ENCODE data around the gene SH3BGRL3. TPM values are rescaled to one million over a fixed set of nuclear protein-coding genes. Genes with fewer than 3 reads are reported as not detected.

SH3BGRL3 gene
- total and polyA plus RNA-seq, 2 of the 13 experiments (the other 11 are each of a cell fraction or from before 2014, with no cell fraction given): 11.4 to 12.2 TPM

- Histone ChIP-seq H3K4me1 (ENCODE audit: insufficient read depth, low read length) (peaks cover 39% of the 10 kb centered on the region), H3K27me3 (ENCODE audit: control insufficient read depth in 1 of 2, insufficient read depth in 2 of 2, low read length in 2 of 2) (no peaks in the 10 kb centered on the region), H3K27ac (ENCODE audit: extremely low read length, insufficient read depth, low read length) (no peak overlapping the region), H4K20me1 (ENCODE audit: insufficient read depth, low read length) (no peaks in the 10 kb centered on the region), H3K36me3 (replicated peaks in 1 of 2; ENCODE audit: control insufficient read depth in 1 of 2, insufficient read depth in 2 of 2, low read length in 2 of 2) (peaks cover 14 to 46% of the 10 kb centered on the region in 2 experiments), H3K4me3 (replicated peaks in 1 of 3; ENCODE audit: insufficient read depth in 1 of 3, low read depth in 2 of 3, low read length in 3 of 3) (no peak overlapping the region), H2AFZ (ENCODE audit: low read length) (no peak overlapping the region), H3K9ac (ENCODE audit: insufficient read depth, low read depth, low read length) (no peak overlapping the region), H3K9me3 (ENCODE audit: low read length) (no peaks in the 10 kb centered on the region), H3K4me2 (ENCODE audit: low read depth, low read length) (no peak overlapping the region), H3K79me2 (ENCODE audit: insufficient read depth, low read length) (no peaks in the 10 kb centered on the region)
- intact Hi-C loops (cut with micrococcal nuclease; ENCODE audit: unreplicated experiment): no loop called here
- TF ChIP-seq SOX6 (IDR thresholded peaks at IDR 0.05): no peak
- TF ChIP-seq SOX6 (CRISPR knock-in tag; IDR thresholded peaks at IDR 0.05): no peak
- no peak for TF ChIP-seq SP1 (IDR thresholded peaks at IDR 0.05)
- TF ChIP-seq SP1 (CRISPR knock-in tag; IDR thresholded peaks at IDR 0.05): no peak
- in situ Hi-C loops (cut with HindIII; ENCODE audit: extremely low pct_ligation_motif_present, low pct_unique_long_range_greater_than_20kb): no loop called here
- ChIA-PET POLR2A (no interaction called here), CTCF (ENCODE audit: low intra/inter-chr PET ratio, low total read pairs) (interaction anchor here (1.5 kb wide), 1 partner anchor 9 kb away, joined by 3 read pairs; no protein-coding TSS in a partner anchor)
- 100% methylated on average over 1 of the region's 3 CpGs for WGBS (ENCODE audit: low lambda C conversion rate)
- no peak for DNase-seq (ENCODE audit: low spot score)
- no TSS peak for BruUV-seq (replicated peaks)
- FAIRE-seq: no peak
- no peak for ATAC-seq
Measured at GRCh38 chr1:26277261-26277661, 2.6 kb upstream of the SH3BGRL3 start.

- H3K4me3 ChIP-seq (replicated peaks in 1 of 3; ENCODE audit: insufficient read depth in 1 of 3, low read depth in 2 of 3, low read length in 3 of 3): no peak overlapping the region
- no peak overlapping the region for H3K9ac ChIP-seq (ENCODE audit: insufficient read depth, low read depth, low read length)
- H3K9me3 ChIP-seq (ENCODE audit: low read length): no peaks in the 10 kb centered on the region
- no peaks in the 10 kb centered on the region for H3K79me2 ChIP-seq (ENCODE audit: insufficient read depth, low read length)
- FAIRE-seq (no peak), DNase-seq (ENCODE audit: low spot score) (no peak), ATAC-seq (no peak)
- in situ Hi-C loops (cut with HindIII; ENCODE audit: extremely low pct_ligation_motif_present, low pct_unique_long_range_greater_than_20kb) (no loop called here), intact Hi-C loops (cut with micrococcal nuclease; ENCODE audit: unreplicated experiment) (no loop called here)
- H3K27me3 ChIP-seq (ENCODE audit: control insufficient read depth in 1 of 2, insufficient read depth in 2 of 2, low read length in 2 of 2): no peaks in the 10 kb centered on the region
- no peak for TF ChIP-seq ZNF850 (CRISPR knock-in tag; conservative IDR thresholded peaks at IDR 0.05)
- TF ChIP-seq ZNF720 (CRISPR knock-in tag; IDR thresholded peaks at IDR 0.05): no peak
- no peak for TF ChIP-seq ZNF280B (CRISPR knock-in tag; IDR thresholded peaks at IDR 0.05; ENCODE audit: borderline replicate concordance)
- TF ChIP-seq ZNF468 (CRISPR knock-in tag; IDR thresholded peaks at IDR 0.05): no peak
- no peak for TF ChIP-seq ZBTB40 (IDR thresholded peaks at IDR 0.05)
- no peak for TF ChIP-seq ZBTB40 (CRISPR knock-in tag; IDR thresholded peaks at IDR 0.05)
- peaks cover 39% of the 10 kb centered on the region for H3K4me1 ChIP-seq (ENCODE audit: insufficient read depth, low read length)
- BruUV-seq (replicated peaks): no TSS peak
- peaks cover 14 to 44% of the 10 kb centered on the region in 2 experiments for H3K36me3 ChIP-seq (replicated peaks in 1 of 2; ENCODE audit: control insufficient read depth in 1 of 2, insufficient read depth in 2 of 2, low read length in 2 of 2)
- POLR2A ChIA-PET: no interaction called here
- H2AFZ ChIP-seq (ENCODE audit: low read length): no peak overlapping the region
- CTCF ChIA-PET (ENCODE audit: low intra/inter-chr PET ratio, low total read pairs): interaction anchor here (1.5 kb wide), 1 partner anchor 8 kb away, joined by 3 read pairs; no protein-coding TSS in a partner anchor
- H3K27ac ChIP-seq (ENCODE audit: extremely low read length, insufficient read depth, low read length): no peak overlapping the region
- WGBS (ENCODE audit: low lambda C conversion rate): 100% methylated on average over 1 of the region's 1 CpG
- H4K20me1 ChIP-seq (ENCODE audit: insufficient read depth, low read length): no peaks in the 10 kb centered on the region
- H3K4me2 ChIP-seq (ENCODE audit: low read depth, low read length): no peak overlapping the region
Measured at GRCh38 chr1:26277719-26278118, 2.2 kb upstream of the SH3BGRL3 start.
